Ureter (tissue), 1 donor: ENCODE measurements around the gene KCNH1. TPM values are rescaled to one million over a fixed set of nuclear protein-coding genes. Genes with fewer than 3 reads are reported as not detected.

Experiments used
- DNase-seq: peaks from one replicate; pipeline ENCODE4 v3.0.0-alpha.2; 2020; ENCODE audit warnings: low spot score
- total RNA-seq: library from RNA; stranded (reverse); gene quantifications from one replicate; pipeline ENCODE4 v1.2.4, GENCODE V29; 2023
- donor health status: DM: yes; HTN: yes; CAD: no.

The KCNH1 gene
- total RNA-seq, 1 donor from 2014 or later, result 0.86 TPM

DNA sequence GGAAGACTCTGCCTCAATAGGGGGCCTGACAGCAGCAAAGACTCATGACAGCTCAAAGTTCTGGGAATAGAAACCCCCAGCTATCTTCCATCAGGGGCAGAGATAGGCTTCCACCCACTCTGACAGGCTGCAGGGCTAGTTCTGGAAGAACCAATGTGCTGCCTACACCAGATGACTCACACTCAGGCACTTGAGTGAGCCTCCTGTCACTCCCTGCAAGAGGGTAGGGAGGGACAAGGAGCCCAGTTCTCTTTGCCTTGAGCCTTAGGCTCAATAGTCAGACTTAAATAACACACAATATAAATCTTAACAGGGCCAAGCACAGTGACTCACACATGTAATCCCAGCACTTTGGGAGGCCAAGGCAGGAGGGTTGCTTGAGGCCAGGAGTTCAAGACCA lies 418.9 kb downstream of the KCNH1 start:
- DNase-seq, result no peak

DNA sequence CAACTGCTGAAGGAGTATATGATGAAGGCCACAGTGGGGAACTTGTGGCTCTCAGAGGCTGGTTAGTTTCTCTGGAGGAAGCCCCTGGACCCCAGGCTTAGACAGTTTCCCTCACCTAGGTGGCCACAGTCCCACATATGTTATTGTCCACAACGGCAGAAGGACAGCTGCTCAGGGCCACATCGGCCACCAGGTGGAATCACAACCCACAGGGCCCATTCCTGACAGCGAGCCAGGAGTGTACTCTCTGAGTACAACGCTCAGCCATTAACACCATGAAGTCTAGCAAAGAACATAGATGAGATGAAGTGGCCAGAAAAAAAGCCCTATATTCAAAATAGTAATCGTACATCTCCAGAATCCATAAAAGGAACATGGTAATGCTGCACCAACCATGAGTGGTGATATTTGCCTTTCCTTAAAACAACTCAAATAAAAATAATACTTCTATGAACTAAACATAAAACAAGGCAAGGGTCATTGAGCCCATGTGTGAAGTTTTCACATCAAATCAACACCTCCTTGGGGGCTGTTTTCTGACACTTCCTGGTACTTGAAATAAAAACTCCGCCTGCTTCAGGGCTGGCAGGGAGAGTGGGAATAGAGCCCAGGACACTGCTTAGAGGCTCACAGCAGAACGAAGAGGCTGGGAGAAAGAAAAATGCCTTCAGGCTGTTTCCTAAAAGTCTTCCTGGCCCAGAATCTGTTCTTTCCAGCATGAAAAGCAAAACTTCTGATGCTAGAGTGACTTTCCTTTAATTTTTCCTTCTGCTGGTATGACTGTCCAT lies 421.9 kb downstream of the KCNH1 start:
- no peak for DNase-seq

DNA sequence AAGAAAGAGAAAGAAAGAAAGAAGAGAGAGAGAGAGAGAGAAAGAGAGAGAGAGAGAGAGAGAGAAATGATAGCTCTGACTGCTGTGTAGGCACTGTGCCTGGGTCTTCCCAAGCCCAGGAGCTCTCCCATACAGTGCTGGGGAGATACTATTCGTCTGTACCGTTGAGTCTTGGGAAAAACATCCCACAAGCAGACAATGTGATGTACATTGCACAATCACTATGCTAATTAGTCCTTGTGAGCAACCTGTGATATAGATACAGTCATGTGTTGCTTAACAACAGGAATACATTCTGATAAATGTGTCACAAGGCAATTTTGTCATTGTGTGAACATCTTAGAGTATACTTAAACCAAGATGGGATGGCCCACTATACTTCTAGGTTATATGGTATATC lies 424.2 kb downstream of the KCNH1 start:
- DNase-seq, result no peak

DNA sequence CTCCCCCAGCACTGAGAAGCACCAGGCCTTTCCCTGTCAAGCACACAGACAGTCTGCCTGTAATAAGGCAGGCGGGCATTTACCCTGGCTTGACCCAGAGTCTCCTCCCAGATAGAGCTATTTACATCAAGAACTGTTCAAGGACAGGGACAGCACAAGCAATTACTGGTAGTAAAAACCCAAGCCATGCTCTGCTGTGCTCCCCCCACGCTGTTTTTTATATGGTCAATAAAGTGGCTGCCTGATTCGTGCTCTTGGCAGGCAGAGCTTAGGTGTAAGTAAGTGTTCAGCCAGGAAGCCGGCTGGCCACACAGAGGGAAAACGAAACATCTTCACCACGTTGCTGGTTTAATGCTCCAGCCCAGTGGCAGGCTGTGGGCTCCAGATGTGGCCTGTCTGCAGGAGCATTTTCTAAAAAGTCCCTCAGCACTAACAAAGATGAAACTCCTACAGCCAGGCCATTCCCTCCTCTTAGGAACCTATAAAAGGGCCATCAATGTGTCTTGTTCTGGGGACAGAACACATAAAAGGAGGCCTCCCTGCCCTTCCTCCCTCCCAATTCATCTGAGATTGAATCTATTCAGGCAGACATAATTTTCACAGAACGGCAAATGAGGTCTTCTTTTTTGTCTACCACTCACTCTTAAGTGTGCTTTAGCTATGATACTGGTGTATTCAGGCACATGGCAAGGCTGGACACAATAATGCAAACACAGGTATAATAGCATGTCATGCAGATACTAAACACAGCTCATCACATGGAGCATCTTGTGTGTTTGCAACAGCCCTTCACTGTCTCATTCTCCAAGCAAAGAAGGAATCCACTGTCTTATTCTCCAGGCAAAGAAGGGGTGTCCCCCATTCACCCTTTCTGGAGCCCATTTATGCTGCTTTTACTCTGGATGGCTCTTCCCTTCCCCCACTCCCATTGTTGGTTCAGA lies 426.4 kb downstream of the KCNH1 start:
- no peak for DNase-seq

DNA sequence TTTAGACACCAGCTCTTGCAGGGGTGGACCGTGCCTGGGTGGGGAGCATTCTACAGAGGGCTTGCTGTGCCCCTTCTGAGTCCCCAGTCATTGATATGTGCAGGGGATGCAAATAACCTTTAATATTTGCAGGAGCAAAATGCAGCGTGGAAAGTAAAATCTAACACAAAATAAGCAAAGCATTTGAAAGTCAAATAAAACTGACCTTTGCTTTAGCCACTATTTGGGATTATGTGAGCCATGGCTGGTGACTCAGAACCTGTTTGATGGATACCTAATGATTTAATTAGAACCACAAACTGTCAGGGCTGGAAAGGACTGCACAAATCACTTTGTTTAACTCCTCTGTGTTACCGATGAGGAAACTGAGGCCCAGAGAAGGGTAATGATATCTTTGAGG lies 427.7 kb downstream of the KCNH1 start:
- DNase-seq, result no peak

DNA sequence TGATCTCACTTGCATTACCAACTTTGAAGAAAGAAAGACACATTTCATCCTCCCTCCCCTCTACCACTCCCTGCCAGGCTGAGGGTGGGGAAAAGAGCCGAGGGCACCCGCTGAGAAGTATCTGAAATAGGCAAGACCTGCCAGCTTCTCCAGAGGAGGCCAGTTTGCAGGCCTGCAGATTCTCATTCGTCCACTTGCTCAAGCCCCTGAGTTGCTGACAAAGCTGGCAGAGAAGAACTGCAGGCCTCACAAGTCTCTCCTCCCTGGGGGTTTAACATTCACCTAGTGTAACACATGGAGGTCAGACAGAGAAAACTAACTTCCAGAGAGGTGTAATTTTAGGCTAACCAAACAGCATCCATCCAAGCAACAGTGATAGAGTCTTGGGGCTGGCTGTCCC lies 428.9 kb downstream of the KCNH1 start:
- DNase-seq, result no peak

DNA sequence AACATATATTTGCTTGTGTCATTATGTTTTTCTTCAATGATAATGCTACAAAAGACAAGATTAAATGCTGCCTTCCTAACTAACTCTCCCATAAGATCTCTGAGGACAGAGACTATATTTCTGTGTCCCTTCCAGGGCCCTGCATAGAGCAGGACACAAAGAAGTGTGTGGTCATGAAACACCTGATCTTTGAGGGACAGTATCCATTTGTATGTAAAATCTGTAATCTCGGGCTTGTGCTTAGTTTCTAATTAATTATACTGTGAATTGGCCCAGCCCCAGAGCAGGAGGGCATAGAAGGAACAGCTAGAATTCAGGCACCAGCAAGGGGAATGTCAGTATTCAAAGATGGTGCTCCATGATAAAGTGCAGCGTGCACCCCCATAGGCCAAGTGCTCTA lies 430.4 kb downstream of the KCNH1 start:
- DNase-seq, result no peak

DNA sequence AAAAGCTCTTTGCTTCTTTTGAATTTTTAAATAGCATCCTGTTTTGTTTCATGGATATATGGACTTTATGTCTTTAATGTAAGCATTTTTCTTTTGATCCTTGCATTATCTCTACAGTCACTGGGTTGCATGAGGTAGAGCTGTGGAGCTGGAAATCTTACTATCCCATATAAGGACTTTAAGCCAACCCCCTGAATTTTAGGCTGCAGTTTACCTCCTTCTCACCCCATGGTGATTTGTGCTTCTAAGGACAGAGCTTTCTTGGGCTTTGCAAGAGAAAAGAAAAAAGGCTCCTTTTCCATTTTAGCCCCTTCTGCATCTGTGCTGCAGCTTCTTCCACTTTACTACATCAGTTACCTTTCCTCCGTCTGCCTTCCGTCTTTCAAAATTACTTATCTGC lies 431.4 kb downstream of the KCNH1 start:
- DNase-seq, result no peak

DNA sequence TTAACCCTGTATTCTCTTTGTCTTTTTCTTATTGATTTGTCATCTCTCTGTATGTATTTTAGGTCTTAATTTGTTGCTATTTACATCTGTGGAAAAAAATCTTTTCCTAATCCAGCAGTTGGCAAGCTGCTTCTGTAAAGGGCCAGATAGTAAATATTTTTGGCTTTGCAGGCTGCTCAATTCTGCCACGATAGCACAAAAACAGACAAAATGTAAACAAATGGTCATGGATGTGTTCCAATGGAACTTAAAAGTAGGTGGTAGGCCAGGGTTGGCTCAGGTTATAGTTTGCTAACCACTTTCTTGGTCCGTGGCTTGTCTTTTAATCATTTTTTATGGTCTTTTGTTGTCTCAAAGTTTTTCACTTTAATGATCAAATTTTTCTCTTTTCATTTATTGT lies 433.4 kb downstream of the KCNH1 start:
- DNase-seq, result no peak

DNA sequence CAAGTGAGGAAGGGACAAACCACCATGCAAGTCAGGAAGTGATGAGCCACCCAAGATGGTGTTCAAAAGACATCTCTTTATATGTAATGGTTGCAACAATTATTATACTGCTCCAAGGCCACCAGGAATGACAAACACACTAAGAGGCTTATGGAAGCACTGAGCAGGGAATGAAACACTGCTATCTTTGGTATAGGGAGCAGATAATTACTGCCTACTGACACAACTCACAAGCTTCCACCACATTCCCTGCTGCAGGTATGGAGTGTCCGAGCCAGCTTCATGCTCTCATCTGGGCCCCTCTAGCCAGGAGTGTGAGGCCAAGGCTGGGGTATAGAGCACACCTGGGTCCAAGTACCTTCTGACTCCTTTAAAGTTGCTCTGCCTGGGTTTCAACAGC lies 433.9 kb downstream of the KCNH1 start:
- DNase-seq, result no peak

DNA sequence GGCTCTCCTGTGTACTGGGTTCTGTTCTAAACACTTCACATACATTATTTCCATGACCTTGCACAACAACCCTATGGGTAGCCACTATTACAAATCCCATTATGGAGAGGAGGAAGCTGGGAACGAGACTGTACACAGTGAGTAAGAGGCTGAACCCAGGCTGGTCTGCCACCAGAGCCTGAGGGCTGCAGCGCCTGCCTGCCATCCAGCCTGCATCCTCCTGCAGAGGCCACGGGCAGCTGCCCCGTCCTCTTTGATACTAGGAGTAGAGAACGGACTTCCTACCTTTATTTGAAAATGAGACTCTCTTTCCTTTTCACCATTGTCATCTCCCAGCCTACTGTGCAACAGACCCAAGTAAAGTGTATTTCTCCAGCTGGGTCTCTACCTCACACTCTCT lies 435.3 kb downstream of the KCNH1 start:
- no peak for DNase-seq

DNA sequence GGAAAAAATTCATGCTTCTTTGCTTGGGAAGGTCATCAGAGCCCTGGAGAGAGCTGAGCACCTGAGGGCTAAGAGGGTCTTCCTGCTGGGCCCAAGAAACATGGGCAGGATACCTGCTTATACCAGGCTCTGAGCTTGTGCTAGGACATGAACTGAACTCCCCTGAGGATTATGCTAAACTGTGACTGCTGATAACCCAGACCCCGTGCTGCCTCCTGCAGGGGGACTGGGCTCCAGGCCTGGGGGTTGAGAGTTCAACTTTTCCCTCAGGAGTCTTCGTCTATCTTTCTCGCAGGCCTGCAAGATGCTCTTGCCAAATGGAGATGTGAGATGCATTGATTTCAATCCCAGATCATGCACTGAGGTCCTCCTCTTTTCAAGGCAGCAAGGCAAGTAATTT lies 436.8 kb downstream of the KCNH1 start:
- no peak for DNase-seq

DNA sequence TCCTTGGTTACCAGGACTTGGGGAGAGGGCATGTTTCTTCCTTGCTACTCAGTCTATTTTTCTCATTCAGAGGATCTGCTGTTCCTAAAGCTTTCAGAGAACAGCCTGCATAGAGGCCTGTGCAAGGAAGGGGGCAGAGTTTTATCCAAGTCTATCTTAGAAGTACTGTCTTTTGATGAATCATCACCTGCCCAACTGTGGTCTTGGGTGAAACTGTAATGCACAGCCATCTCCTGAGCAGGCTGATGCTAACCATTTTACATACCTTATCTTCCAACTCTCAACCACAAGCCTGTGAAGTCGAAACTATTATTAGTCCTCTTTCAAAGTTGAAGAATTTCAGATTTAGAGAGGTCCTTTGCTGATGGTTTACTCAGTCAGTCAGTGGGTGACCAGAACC lies 437.2 kb downstream of the KCNH1 start:
- no peak for DNase-seq

DNA sequence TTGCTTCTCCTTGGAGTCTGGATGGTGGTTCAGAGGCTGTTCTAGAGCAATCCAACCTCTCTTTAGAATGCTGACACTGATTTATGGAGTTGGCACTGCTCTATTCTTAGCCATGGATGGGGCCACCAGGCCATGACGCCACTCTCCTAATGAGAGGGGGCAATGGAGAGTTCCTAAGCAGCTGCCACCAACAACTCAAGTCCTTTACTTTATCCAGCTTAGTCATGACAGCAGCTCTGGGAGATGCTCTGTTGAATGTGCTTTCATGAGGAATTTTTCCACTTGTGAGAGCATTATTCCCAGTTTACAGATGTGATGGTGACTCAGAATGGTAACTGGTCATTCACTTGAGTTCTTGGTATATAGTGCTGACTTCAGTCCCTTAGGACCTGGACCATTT lies 438.9 kb downstream of the KCNH1 start:
- DNase-seq, result no peak

DNA sequence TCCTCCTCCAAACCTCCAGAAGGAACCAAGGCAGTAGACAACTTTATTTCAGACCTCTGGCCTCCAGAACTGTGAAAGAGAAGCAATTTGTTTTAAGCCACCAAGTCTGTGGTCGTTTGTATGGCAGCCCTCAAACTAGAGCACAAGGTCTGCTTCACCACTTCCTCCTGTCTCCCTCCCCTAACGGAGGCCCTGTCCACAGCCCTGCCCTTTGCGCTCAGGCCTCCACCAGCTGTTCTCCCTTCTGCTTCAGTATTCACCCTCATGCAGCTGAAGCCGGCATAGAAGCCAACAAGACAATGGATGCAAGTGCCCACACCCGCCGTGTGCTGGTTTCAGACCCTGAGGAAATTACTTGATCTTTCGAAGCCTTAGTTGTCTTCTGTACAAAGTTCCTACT lies 441.2 kb downstream of the KCNH1 start:
- DNase-seq, result no peak

DNA sequence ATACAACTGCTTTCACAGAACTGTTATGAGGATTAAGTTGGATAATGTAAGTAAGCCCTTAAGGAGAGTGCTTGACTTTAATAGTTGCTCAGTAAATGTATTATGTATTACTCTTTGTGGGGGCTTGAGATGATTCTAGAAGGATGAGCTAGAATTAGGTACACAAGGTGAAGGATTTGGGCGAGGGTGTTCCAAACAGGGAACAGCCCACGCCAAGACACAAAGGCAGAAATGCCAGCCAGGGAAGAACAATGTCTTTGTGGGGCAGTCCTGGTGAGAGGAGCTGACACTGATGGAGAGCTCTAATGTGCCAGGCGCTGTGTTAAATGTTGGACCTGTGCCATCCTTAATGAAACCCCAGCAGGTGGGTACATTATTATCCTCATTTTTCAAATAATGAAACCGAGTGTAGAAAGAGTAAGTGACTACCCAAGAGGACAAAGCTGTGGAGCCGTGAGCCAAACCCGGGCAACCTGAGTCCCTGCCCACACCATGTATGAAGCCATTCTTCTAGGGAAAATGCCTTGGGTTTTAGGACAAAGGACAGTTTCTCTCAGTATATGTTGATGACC lies 442.8 kb downstream of the KCNH1 start:
- DNase-seq, result no peak

DNA sequence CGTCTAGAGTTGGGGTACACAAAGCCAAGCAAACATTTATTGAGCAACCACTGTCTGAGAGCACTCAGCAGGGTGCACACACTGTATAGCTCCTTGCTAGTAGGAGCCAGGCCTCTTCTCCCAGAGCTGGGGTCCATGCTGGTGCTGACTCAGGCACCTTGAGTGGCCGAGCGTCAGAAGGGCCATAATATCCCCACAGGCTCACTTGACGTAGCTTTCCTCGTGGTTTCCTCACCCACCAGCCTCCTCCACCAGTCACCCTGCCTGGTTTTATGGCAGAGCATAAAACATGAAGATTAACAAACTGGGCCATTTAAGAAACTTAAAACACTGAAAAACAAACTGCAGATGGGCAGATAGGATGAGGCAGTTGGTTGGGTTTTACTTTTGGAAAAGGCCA lies 443.7 kb downstream of the KCNH1 start:
- no peak for DNase-seq

DNA sequence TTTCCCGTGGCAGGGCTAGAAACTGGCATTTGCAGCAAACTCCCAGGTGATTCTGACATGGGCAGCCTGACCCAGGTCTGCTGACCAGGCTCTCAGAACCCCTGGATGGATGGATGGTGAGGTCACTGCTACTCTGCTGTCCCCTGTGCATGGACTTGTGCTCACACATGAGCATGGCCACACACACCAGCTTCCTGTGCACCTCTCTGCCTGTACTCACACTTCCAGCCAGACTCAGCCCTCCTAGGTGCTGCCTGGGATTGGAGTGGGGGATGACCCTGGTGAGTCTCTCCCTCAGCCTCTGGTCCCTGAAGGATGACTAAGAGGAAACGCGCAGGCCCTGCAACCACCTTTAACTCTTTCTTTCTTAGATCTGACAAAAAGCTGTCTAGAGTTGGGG lies 444.1 kb downstream of the KCNH1 start:
- no peak for DNase-seq

DNA sequence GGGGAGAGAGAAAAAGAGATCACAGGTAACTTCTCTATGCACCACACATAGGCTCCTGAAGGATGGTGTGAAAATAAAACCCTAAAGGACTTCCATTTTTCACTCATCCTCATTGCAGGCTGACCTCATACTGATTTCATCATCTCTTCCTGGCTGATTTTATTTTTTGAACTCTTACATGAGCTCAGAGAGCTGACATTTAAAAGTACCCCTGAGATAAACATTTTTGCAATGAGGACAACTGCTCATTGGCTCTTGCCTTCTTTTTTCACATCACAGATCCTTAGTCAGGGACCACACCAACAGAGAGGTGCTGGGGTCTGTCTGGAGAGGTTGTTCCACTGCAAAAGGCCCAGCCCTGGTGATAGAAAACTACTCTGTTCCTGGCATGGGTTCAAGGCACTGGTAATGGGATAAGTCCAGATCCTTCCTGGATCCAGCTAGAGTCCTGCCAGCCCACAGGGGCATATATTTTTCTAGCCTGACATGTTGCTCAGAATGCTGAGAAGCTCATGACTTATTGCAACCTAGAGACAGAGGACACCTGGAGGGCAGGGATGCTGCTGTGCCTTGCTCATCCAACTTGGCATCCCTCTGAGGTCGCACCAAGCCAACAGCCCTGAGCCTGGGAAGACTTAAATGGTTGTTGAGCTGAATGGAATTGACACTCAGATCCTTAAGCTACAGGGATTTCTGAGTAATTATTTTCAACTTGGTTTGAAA lies 445.3 kb downstream of the KCNH1 start:
- no peak for DNase-seq

DNA sequence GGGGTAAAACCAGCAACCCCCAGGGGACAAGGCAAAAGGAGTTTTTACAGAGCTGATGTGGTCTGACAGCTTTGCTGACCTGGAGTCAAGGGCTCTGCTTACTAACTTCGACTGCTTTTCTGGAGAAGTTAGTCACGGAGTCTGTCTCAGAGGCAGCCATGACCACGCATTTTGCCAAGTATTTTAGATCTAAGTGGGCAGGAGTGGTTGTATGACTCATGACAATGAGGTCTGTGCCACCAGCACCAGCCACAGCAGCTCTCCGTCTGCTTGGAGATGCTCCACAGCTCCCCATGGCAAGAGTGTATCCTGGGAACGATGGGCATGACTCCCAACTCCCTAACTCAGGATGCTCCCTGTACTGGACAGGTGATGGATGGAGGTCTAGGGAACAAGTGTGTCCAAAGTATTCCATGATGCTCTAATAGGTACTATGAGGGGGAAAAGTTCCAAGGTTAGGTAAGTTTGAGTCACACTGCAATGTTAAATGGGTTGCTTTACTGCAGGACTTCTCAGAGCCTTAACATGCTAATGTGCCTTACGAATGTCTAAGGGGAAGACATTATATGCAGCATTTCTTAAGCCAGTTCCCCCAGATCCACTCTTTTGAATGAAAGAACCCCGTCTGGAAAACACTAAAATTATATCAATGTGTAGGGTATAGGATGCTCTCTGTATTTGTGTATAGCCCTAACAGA lies 446.2 kb downstream of the KCNH1 start:
- no peak for DNase-seq

DNA sequence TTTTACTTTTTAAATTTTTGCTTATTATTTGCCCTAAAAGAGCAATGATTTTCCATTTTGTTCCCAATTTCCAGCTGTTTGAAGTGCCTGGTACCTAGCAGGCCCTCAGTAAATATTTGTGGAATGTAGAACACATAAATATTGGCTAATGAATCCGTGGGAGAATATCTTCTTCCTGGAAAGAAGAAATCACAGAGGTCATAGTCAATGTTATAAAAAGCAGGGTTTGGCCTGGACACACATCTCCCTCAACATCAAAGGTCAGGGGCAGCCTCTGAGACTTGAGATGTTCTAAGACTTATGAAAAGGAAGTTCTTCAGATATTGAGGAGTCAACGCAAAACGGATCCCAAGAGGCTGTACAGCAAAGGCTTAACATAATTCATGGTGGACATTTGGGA lies 447.1 kb downstream of the KCNH1 start:
- no peak for DNase-seq

DNA sequence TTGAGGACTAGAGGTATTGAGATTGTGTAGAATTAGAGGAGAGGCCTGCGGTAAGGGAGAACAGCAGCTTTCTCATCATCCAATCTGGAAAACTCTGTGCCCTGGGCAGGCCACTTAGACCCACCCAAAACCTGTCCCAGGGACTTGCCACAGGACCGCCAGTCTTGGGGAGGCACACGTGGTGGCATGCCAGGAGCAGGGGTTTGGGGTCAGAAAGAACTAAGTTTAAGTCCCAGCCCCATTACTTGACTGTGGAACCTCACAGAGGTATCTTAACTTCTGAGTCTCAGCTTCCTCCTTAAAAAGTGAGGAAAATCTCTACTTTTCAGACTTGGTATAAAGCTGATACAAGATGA lies 448.7 kb downstream of the KCNH1 start:
- DNase-seq, result no peak
